Measurements from ENCODE around the gene GPR156.

The GPR156 gene

DNA sequence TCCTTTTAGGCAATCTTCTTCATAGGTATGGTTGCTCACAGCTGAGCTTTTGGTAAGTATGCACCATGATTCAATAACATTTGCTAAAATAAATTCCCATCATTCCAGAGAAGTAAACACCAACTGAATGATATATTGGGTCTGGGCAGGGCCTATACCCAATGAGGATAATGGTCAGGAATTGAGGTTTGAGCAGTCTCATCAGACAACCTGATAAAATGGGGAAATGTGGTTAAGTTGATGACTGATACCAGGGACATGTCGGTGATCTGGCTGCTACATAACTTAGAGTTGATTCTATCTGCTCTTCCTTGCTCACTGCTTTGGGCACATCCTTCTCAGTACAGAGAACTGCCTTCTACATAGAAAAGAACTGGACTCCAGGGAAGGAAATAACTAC is 92.9 kb downstream of the GPR156 start:
- TF ChIP-seq, protein P1, sequence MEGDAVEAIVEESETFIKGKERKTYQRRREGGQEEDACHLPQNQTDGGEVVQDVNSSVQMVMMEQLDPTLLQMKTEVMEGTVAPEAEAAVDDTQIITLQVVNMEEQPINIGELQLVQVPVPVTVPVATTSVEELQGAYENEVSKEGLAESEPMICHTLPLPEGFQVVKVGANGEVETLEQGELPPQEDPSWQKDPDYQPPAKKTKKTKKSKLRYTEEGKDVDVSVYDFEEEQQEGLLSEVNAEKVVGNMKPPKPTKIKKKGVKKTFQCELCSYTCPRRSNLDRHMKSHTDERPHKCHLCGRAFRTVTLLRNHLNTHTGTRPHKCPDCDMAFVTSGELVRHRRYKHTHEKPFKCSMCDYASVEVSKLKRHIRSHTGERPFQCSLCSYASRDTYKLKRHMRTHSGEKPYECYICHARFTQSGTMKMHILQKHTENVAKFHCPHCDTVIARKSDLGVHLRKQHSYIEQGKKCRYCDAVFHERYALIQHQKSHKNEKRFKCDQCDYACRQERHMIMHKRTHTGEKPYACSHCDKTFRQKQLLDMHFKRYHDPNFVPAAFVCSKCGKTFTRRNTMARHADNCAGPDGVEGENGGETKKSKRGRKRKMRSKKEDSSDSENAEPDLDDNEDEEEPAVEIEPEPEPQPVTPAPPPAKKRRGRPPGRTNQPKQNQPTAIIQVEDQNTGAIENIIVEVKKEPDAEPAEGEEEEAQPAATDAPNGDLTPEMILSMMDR (IDR thresholded peaks at IDR 0.05; ENCODE audit: insufficient read depth, low read depth, low read length, missing control alignments): no peak
- DNase-seq (ENCODE audit: low read depth): no peak
- H3K4me3 ChIP-seq (ENCODE audit: low read depth, low read length): no peak overlapping the region

DNA sequence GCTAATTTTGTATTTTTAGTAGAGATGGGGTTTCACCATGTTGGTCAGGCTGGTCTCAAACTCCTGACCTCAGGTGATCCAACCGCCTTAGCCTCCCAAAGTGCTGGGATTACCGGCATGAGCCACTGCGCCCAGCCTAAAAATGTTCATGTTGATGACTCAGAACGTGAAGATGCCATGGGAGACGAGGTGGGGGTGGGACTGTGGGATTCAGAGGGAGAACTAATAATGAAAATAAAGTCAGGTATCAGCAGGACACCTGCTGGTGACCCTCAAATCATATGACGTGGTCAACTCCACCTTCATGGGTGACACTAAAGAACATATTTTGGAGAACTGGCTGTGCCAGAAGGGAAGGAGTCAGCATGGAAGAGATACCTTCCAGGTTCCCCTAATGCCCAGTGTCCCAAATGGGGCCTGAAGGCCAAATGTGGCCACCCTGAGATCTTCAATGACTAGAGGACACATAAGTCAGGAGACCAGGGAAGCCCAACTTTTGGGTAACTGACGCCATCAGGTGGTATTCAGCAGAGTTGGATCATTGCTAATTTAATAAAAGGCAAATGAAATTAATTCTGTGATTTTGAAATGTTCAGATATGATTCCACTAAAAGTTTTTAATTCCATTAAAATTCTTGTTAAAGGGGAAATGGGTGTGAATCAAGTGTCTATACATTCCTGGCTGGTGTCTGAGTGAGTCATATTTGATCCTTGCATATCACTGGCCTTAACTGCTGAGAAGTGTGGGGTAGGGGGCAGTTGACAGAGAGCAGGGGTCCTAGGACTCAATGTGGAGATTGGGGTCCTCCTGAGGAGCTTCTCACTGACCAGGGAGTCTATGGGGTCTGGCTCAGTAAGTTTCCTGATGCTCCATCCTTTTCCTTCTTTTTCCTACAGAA is 102.2 kb downstream of the GPR156 start:
- H3K4me3 ChIP-seq (ENCODE audit: low read depth, low read length): no peak overlapping the region
- DNase-seq (ENCODE audit: low read depth): peak; percentile 43
- TF ChIP-seq, protein P1 (IDR thresholded peaks at IDR 0.05; ENCODE audit: insufficient read depth, low read depth, low read length, missing control alignments): peak; percentile 22

DNA sequence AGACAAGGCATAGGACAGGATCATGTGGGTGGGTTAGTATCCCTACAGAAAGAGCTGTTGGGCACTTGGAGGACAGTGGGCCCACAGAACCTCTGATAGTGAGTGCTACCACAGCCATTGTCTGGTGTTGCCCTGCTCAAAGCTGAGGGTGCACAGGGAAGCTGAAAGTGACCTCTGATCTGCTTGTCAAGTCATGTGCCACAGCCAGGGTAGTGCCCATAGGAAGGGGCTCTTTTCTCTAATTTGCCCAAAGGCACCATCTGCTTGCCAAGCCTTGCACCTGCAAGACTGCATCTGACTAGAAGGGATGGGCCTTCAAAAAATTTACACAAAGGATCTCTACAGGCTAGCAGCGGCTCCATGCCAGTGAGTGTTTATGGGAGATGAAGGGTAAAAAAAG is 103.4 kb downstream of the GPR156 start:
- DNase-seq (ENCODE audit: low read depth): peak; percentile 8
- TF ChIP-seq, protein P1 (IDR thresholded peaks at IDR 0.05; ENCODE audit: insufficient read depth, low read depth, low read length, missing control alignments): no peak
- no peak overlapping the region for H3K4me3 ChIP-seq (ENCODE audit: low read depth, low read length)

DNA sequence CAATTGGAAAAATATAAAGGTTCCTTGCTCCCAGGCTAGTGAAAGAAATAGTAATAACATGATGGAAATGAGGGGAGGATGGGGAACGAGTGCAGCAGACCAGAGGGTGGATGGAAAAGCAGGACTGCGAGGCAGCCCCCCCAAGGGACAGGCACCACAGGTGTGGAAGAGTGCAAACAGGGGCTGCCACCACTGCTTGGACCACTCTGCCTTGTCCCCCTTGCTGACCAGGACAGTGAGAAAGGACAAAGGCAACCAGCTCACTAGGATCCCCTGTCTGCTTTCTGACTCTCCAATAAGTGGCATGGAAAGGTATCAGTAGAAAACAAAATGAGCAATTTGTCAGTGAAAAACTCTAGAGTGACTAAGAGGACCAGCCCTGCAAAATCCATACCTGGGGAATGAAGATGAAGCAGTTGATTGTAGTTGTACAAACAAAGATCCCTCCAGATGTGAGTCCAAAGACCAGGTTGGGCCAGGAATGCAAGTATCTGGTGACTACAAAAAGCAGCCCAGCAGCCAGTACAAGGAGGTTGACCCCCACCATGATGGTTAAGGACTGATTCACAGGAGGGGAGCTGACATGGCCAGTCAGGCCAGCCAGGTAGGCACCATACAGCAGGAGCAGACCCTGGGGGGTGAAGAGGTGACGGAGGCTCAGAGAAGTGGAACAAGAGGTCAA is 104.2 kb downstream of the GPR156 start:
- TF ChIP-seq, protein P1 (IDR thresholded peaks at IDR 0.05; ENCODE audit: insufficient read depth, low read depth, low read length, missing control alignments): no peak
- DNase-seq (ENCODE audit: low read depth): no peak
- no peak overlapping the region for H3K4me3 ChIP-seq (ENCODE audit: low read depth, low read length)

DNA sequence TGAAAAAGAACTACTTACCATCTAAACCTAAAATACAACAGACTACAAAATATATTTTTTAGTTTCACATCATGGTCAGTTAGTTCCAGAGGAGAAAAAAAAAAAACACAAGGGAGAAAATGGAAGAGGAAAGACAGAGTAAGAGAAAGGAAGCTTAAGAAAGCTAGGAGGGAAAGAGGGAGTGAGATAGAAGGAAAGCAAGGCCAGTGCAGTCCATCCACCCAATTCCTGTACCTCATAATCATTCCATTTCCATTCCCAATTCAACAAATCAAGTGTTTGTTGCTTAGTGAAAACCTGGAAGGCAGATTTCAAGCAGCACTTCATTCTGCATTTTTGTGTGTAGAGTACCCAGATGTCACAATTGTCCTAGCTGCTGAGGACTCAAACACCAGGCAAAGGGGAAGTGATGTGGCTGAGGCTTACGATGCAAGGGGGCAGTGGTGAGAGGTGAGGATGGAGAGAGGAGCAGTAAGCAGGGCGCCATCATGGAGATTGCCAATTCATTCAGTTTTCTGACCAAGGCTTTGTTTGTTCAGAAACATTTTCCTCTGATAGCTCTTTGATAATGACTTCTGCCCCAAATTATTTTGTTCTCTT is 107.2 kb downstream of the GPR156 start:
- TF ChIP-seq, protein P1 (IDR thresholded peaks at IDR 0.05; ENCODE audit: insufficient read depth, low read depth, low read length, missing control alignments): no peak
- no peak overlapping the region for H3K4me3 ChIP-seq (ENCODE audit: low read depth, low read length)
- DNase-seq (ENCODE audit: low read depth): peak; percentile 9

DNA sequence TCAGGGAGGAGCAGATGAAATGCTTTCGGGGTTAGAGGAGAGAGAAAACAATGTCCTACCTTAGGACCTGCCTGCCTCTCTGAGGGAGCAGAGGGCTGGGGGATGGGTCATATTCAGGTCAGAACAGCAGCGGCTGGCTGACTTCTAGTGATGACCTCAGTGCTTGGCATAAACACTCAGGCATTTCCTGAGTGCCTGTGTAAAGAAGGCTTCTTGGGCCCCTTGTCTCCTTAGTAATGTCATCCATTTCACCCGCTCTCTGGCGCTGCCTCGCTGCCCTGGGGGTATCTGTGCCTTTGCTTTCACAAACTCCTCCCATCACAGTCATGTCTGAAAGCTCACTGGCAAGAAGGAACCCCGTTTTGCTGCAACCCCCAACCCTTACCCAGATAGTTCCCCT is 107.9 kb downstream of the GPR156 start:
- no peak for DNase-seq (ENCODE audit: low read depth)
- H3K4me3 ChIP-seq (ENCODE audit: low read depth, low read length): no peak overlapping the region
- TF ChIP-seq, protein P1 (IDR thresholded peaks at IDR 0.05; ENCODE audit: insufficient read depth, low read depth, low read length, missing control alignments): no peak

All from GM12865 (cell line).